HEK293T (cell line): ENCODE data around the gene CFAP119.

Experiments
- ARNT ChIP-seq: fragments of 450-650 bp; IDR thresholded peaks from 2 replicates; pipeline ENCODE4 v1.6.1; 2017; ENCODE audit warnings: mild to moderate bottlenecking
- CTBP1 ChIP-seq: fragments of 450-650 bp; IDR thresholded peaks from 2 replicates; pipeline ENCODE4 v1.6.1; 2016; ENCODE audit warnings: borderline replicate concordance
- FOXK2 ChIP-seq: fragments of 450-650 bp; IDR thresholded peaks from 2 replicates; pipeline ENCODE4 v1.6.1; 2016; ENCODE audit warnings: mild to moderate bottlenecking
- FOXM1 ChIP-seq: fragments of 450-650 bp; IDR thresholded peaks from 2 replicates; pipeline ENCODE4 v1.6.1; 2017; ENCODE audit warnings: mild to moderate bottlenecking, borderline replicate concordance
- HDGF ChIP-seq: fragments of 450-650 bp; IDR thresholded peaks from 2 replicates; pipeline ENCODE4 v1.6.1; 2017; ENCODE audit warnings: antibody characterized with exemption, borderline replicate concordance
- L3MBTL2 ChIP-seq: fragments of 450-650 bp; conservative IDR thresholded peaks from 2 replicates; pipeline ENCODE4 v1.6.1; 2016; ENCODE audit warnings: mild to moderate bottlenecking
- LEF1 ChIP-seq: fragments of 450-650 bp; IDR thresholded peaks from 2 replicates; pipeline ENCODE4 v1.6.1; 2017; ENCODE audit warnings: mild to moderate bottlenecking, borderline replicate concordance
- NFRKB ChIP-seq: fragments of 450-650 bp; IDR thresholded peaks from 2 replicates; pipeline ENCODE4 v1.6.1; 2016; ENCODE audit warnings: mild to moderate bottlenecking, moderate library complexity
- SP1 ChIP-seq: fragments of 450-650 bp; IDR thresholded peaks from 2 replicates; pipeline ENCODE4 v1.6.1; 2017
- ZNF384 ChIP-seq: fragments of 450-650 bp; IDR thresholded peaks from 2 replicates; pipeline ENCODE4 v1.6.1; 2016

DNA sequence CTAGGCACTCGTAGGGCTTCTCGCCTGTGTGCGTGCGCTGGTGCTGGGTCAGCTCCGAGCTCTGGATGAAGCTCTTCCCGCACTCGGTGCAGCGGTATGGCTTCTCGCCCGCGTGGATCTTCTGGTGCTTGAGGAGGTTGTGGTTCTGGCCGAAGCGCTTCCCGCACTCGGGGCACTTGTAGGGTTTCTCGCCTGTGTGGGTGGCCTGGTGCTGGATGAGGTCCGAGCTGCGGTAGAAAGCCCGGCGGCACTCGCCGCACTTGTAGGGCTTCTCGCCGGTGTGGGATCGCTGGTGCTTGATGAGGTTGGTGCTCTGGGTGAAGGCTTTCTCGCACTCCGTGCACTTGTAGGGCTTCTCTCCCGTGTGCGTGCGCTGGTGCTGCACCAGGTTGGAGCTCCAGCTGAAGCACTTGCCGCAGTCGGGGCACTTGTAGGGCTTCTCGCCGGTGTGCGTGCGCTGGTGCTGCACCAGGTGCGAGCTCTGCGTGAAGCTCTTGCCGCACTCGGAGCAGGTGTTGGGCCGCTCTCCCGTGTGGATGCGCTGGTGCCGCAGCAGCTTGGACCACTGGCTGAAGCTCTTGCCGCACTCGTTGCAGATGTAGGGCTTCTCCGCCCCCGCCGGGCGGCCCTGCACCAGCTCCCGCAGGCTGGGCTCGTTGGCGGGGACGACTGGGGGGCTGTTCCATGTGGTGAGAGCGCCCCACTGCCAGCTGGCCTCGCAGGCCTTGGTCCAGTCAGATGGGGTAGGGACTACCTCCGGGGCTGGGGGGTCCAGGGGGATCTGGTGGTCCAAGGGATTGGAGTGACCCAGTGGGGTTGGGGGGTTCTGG, 21.6 kb upstream of the CFAP119 start:
- TF ChIP-seq LEF1: no peak
- TF ChIP-seq ARNT: no peak
- no peak for TF ChIP-seq CTBP1
- TF ChIP-seq ZNF384: no peak
- TF ChIP-seq HDGF: no peak
- TF ChIP-seq NFRKB: no peak
- no peak for TF ChIP-seq SP1
- TF ChIP-seq FOXM1: no peak
- TF ChIP-seq FOXK2: no peak
- no peak for TF ChIP-seq L3MBTL2
